Liver (tissue), 9 donors: ENCODE data around the gene BRAF. TPM values are rescaled to one million over a fixed set of nuclear protein-coding genes. Genes with fewer than 3 reads are reported as not detected.
"Not testable (repeated sequence)": the region's sequence is repeated elsewhere in the genome, so short reads cannot be mapped to it uniquely, and the experiment has no call there.

Experiments used
- DNase-seq: peaks from one replicate; pipeline ENCODE4 v3.0.0-alpha.2; 2017; ENCODE audit warnings: low spot score
- H3K27ac ChIP-seq, 2 donors: one replicate each; pipeline ENCODE4 v1.7.0; 2013; ENCODE audit warnings: inconsistent platforms in 2 of 2, low read length in 2 of 2, control low read depth in 1 of 2, low read depth in 1 of 2, mild to moderate bottlenecking in 1 of 2
- H3K27me3 ChIP-seq, 4 donors: one replicate each; pipeline versions ENCODE4 v1.6.1 to v1.7.0; 2013; ENCODE audit warnings: low read length in 3 of 4, inconsistent platforms in 1 of 4, mild to moderate bottlenecking in 1 of 4, moderate library complexity in 1 of 4; ENCODE audit not compliant: control insufficient read depth in 4 of 4, insufficient read depth in 4 of 4
- H3K36me3 ChIP-seq, 4 donors: one replicate each; pipeline versions ENCODE4 v1.6.1 to v1.7.0; 2013; ENCODE audit warnings: low read length in 3 of 4, mild to moderate bottlenecking in 3 of 4, low read depth in 1 of 4, moderate library complexity in 1 of 4; ENCODE audit not compliant: control insufficient read depth in 4 of 4, insufficient read depth in 3 of 4
- H3K4me1 ChIP-seq, 4 donors: one replicate each; pipeline versions ENCODE4 v1.6.1 to v1.7.0; 2013; ENCODE audit warnings: low read length in 3 of 4, mild to moderate bottlenecking in 3 of 4, moderate library complexity in 1 of 4; ENCODE audit not compliant: control insufficient read depth in 4 of 4, insufficient read depth in 4 of 4
- H3K4me3 ChIP-seq, 3 donors: one replicate each; pipeline versions ENCODE4 v1.6.1 to v1.7.0; 2013; ENCODE audit warnings: low read length in 3 of 3, control low read depth in 1 of 3, low read depth in 1 of 3, mild to moderate bottlenecking in 1 of 3
- H3K9ac ChIP-seq, 2 donors: one replicate each; pipeline ENCODE4 v1.7.0; 2013; ENCODE audit warnings: low read length in 2 of 2, mild to moderate bottlenecking in 2 of 2, moderate library complexity in 2 of 2, control low read depth in 1 of 2, low read depth in 1 of 2
- H3K9me3 ChIP-seq, 4 donors: one replicate each; pipeline versions ENCODE4 v1.6.1 to v1.7.0; 2013; ENCODE audit warnings: low read length in 3 of 4; ENCODE audit not compliant: control insufficient read depth in 4 of 4
- EGR1 ChIP-seq, 2 donors: IDR thresholded peaks; 2 replicates each; pipeline ENCODE4 v1.6.1; 2016 to 2018; ENCODE audit warnings: antibody characterized with exemption in 2 of 2, low read depth in 2 of 2
- FOXA1 ChIP-seq: IDR thresholded peaks from 2 replicates; pipeline ENCODE4 v1.6.1; 2016; ENCODE audit warnings: antibody characterized with exemption
- FOXA2 ChIP-seq: IDR thresholded peaks from 2 replicates; pipeline ENCODE4 v1.6.1; 2016; ENCODE audit warnings: antibody characterized with exemption
- GABPA ChIP-seq, 2 donors: IDR thresholded peaks in 1 of 2; conservative IDR thresholded peaks in 1 of 2; 2 replicates each; pipeline ENCODE4 v1.6.1; 2016; ENCODE audit warnings: antibody characterized with exemption in 2 of 2, mild to moderate bottlenecking in 1 of 2, moderate library complexity in 1 of 2
- HNF4A ChIP-seq, 2 donors: conservative IDR thresholded peaks; 2 replicates each; pipeline ENCODE4 v1.6.1; 2016; ENCODE audit warnings: antibody characterized with exemption in 2 of 2, mild to moderate bottlenecking in 2 of 2
- HNF4G ChIP-seq: IDR thresholded peaks from 2 replicates; pipeline ENCODE4 v1.6.1; 2016; ENCODE audit warnings: antibody characterized with exemption
- JUND ChIP-seq, 2 donors: IDR thresholded peaks; 2 replicates each; pipeline ENCODE4 v1.6.1; 2016; ENCODE audit warnings: antibody characterized with exemption in 2 of 2
- NR2F2 ChIP-seq: IDR thresholded peaks from 2 replicates; pipeline ENCODE4 v1.6.1; 2016; ENCODE audit warnings: antibody characterized with exemption
- RAD21 ChIP-seq, 2 donors: IDR thresholded peaks; 2 replicates each; pipeline ENCODE4 v1.6.1; 2016; ENCODE audit warnings: antibody characterized with exemption in 2 of 2, mild to moderate bottlenecking in 2 of 2
- RXRA ChIP-seq, 2 donors: IDR thresholded peaks; 2 replicates each; pipeline ENCODE4 v1.6.1; 2017 to 2018; ENCODE audit warnings: antibody characterized with exemption in 2 of 2, mild to moderate bottlenecking in 1 of 2
- SP1 ChIP-seq: IDR thresholded peaks from 2 replicates; pipeline ENCODE4 v1.6.1; 2018; ENCODE audit warnings: antibody characterized with exemption, mild to moderate bottlenecking
- WGBS: extraction: QIAGEN DNeasy Blood & Tissue Kit; methylation state at CpG from one replicate; pipeline ENCODE4 v1.1.7; 2013; 5-methylcytosine and 5-hydroxymethylcytosine counted together
- polyA plus RNA-seq, 2 donors: library from polyadenylated mRNA; stranded (reverse) in 1 of 2; unstranded in 1 of 2; fragments of 200-250 nt in 1 of 2; fragments of >200 nt in 1 of 2; fragmentation: Nextera tagmentation in 1 of 2; extraction: Ambion mirVana in 1 of 2; gene quantifications; one replicate each; pipeline versions ENCODE4 v1.2.1 to v1.2.3, GENCODE V29; 2013 to 2015
- total RNA-seq, 2 donors: library from RNA; depleted of rRNA; stranded (reverse); fragments of >200 nt; gene quantifications; one replicate each; pipeline ENCODE4 v1.2.3, GENCODE V29; 2014
- TF ChIP-seq, protein P1 (sequence below): fragments of 150-350 bp; IDR thresholded peaks from 2 replicates; pipeline ENCODE4 v1.5.1; 2017; ENCODE audit warnings: improper control_type of control experiment, low read depth, low read length; ENCODE audit not compliant: missing input control
- TF ChIP-seq, protein P2 (sequence below): IDR thresholded peaks from 2 replicates; pipeline ENCODE4 v1.6.1; 2016; ENCODE audit warnings: antibody characterized with exemption
- TF ChIP-seq, protein P3 (sequence below): IDR thresholded peaks from 2 replicates; pipeline ENCODE4 v1.6.1; 2016; ENCODE audit warnings: antibody characterized with exemption
- TF ChIP-seq, protein P4 (sequence below): IDR thresholded peaks from 2 replicates; pipeline ENCODE4 v1.6.1; 2016; ENCODE audit warnings: antibody characterized with exemption, mild to moderate bottlenecking
- donor health status: healthy.
- donor health status: healthy.
- donor health status: healthy.
- donor health status: healthy.
- donor health status: healthy.

Gene BRAF
- total and polyA plus RNA-seq, 4 donors: 2.6 to 21.9 (median 14.0) TPM

DNA sequence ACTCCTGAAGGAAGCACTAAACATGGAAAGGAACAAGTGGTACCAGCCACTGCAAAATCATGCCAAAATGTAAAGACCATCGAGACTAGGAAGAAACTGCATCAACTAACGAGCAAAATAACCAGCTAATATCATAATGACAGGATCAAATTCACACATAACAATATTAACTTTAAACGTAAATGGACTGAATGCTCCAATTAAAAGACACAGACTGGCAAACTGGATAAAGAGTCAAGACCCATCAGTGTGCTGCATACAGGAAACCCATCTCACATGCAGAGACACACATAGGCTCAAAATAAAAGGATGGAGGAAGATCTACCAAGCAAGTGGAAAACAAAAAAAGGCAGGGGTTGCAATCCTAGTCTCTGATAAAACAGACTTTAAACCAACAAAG is 163.4 kb downstream of the BRAF start:
- WGBS: 95% methylated on average over 3 of the region's 3 CpGs

DNA sequence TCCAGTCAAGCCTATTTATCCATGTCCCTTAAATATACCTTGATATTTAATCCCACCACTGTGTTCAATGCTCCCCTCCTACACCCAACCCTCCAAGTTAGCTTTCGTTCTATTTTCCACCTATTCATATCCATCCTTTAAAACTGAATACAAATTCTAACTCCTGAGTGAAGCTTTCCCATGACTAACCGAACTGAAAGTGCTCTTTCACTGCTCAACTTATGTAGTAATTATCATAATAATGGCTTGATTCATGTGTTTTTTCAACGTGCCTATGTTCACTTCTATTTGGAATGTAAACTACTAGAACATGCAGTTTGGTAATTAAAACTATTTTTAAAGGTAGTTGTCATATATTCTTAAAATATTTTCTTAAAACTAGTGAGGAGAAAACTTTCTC is 170.2 kb downstream of the BRAF start:
- TF ChIP-seq, protein P1, sequence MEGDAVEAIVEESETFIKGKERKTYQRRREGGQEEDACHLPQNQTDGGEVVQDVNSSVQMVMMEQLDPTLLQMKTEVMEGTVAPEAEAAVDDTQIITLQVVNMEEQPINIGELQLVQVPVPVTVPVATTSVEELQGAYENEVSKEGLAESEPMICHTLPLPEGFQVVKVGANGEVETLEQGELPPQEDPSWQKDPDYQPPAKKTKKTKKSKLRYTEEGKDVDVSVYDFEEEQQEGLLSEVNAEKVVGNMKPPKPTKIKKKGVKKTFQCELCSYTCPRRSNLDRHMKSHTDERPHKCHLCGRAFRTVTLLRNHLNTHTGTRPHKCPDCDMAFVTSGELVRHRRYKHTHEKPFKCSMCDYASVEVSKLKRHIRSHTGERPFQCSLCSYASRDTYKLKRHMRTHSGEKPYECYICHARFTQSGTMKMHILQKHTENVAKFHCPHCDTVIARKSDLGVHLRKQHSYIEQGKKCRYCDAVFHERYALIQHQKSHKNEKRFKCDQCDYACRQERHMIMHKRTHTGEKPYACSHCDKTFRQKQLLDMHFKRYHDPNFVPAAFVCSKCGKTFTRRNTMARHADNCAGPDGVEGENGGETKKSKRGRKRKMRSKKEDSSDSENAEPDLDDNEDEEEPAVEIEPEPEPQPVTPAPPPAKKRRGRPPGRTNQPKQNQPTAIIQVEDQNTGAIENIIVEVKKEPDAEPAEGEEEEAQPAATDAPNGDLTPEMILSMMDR: no peak
- no peak for TF ChIP-seq GABPA (IDR thresholded peaks at IDR 0.05 in 1 of 2, conservative IDR thresholded peaks at IDR 0.05 in 1 of 2)
- TF ChIP-seq, protein P2, sequence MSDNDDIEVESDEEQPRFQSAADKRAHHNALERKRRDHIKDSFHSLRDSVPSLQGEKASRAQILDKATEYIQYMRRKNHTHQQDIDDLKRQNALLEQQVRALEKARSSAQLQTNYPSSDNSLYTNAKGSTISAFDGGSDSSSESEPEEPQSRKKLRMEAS: no peak
- no peak for TF ChIP-seq FOXA2
- no peak for TF ChIP-seq HNF4G
- TF ChIP-seq, protein P3, sequence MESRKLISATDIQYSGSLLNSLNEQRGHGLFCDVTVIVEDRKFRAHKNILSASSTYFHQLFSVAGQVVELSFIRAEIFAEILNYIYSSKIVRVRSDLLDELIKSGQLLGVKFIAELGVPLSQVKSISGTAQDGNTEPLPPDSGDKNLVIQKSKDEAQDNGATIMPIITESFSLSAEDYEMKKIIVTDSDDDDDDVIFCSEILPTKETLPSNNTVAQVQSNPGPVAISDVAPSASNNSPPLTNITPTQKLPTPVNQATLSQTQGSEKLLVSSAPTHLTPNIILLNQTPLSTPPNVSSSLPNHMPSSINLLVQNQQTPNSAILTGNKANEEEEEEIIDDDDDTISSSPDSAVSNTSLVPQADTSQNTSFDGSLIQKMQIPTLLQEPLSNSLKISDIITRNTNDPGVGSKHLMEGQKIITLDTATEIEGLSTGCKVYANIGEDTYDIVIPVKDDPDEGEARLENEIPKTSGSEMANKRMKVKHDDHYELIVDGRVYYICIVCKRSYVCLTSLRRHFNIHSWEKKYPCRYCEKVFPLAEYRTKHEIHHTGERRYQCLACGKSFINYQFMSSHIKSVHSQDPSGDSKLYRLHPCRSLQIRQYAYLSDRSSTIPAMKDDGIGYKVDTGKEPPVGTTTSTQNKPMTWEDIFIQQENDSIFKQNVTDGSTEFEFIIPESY: no peak
- TF ChIP-seq SP1: no peak
- TF ChIP-seq FOXA1: no peak
- TF ChIP-seq NR2F2: no peak
- H3K27ac ChIP-seq: no peak overlapping the region
- DNase-seq: no peak
- H3K4me1 ChIP-seq: peaks cover 0 to 4% (median 0%) of the 10 kb centered on the region in 4 donors
- H3K9ac ChIP-seq: no peak overlapping the region
- H3K9me3 ChIP-seq: no peaks in the 10 kb centered on the region
- no peak overlapping the region for H3K4me3 ChIP-seq
- 85% methylated on average over 3 of the region's 3 CpGs for WGBS
- no peaks in the 10 kb centered on the region for H3K27me3 ChIP-seq
- H3K36me3 ChIP-seq: peaks cover 0 to 9% (median 6%) of the 10 kb centered on the region in 4 donors

More for the DNA sequence above, 163.4 kb downstream of the BRAF start:
- H3K9ac ChIP-seq, H3K27me3 ChIP-seq, H3K4me1 ChIP-seq, H3K9me3 ChIP-seq, H3K27ac ChIP-seq, H3K4me3 ChIP-seq, H3K36me3 ChIP-seq, DNase-seq: not testable (repeated sequence)

DNA sequence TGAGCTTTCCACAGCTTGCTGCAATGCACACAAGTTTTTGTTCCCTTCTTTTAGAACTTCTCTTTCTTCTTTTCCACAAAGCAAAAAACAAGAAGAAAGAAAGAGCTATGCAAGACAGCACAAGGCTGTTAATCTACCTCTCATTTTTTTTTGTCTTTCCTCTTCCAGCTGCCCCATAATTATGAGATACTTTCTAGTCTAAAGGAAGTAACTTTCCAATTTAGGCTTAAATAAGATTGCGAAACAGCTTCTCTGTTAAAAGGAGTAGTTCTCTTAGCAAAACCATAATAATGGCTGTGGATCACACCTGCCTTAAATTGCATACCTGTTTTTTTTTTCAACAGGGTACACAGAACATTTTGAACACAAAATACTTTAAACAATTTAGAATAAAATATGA is 172.2 kb downstream of the BRAF start:
- H3K4me3 ChIP-seq: no peak overlapping the region
- H3K27ac ChIP-seq: no peak overlapping the region
- peaks cover 0 to 11% (median 7%) of the 10 kb centered on the region in 4 donors for H3K36me3 ChIP-seq
- H3K4me1 ChIP-seq: peaks cover 0 to 4% (median 0%) of the 10 kb centered on the region in 4 donors
- 94% methylated on average over 1 of the region's 1 CpG for WGBS
- no peaks in the 10 kb centered on the region for H3K27me3 ChIP-seq
- H3K9ac ChIP-seq: no peak overlapping the region
- no peaks in the 10 kb centered on the region for H3K9me3 ChIP-seq
- DNase-seq: no peak
- TF ChIP-seq HNF4A (conservative IDR thresholded peaks at IDR 0.05) (no peak), EGR1 (IDR thresholded peaks at IDR 0.05; ENCODE audit: low read depth in 2 of 2) (no peak), JUND (IDR thresholded peaks at IDR 0.05) (no peak), HNF4G (no peak), GABPA (IDR thresholded peaks at IDR 0.05 in 1 of 2, conservative IDR thresholded peaks at IDR 0.05 in 1 of 2) (no peak), SP1 (no peak), RXRA (IDR thresholded peaks at IDR 0.05) (no peak), RAD21 (IDR thresholded peaks at IDR 0.05) (no peak), FOXA2 (no peak)
- TF ChIP-seq, protein P2: no peak
- TF ChIP-seq, protein P4, sequence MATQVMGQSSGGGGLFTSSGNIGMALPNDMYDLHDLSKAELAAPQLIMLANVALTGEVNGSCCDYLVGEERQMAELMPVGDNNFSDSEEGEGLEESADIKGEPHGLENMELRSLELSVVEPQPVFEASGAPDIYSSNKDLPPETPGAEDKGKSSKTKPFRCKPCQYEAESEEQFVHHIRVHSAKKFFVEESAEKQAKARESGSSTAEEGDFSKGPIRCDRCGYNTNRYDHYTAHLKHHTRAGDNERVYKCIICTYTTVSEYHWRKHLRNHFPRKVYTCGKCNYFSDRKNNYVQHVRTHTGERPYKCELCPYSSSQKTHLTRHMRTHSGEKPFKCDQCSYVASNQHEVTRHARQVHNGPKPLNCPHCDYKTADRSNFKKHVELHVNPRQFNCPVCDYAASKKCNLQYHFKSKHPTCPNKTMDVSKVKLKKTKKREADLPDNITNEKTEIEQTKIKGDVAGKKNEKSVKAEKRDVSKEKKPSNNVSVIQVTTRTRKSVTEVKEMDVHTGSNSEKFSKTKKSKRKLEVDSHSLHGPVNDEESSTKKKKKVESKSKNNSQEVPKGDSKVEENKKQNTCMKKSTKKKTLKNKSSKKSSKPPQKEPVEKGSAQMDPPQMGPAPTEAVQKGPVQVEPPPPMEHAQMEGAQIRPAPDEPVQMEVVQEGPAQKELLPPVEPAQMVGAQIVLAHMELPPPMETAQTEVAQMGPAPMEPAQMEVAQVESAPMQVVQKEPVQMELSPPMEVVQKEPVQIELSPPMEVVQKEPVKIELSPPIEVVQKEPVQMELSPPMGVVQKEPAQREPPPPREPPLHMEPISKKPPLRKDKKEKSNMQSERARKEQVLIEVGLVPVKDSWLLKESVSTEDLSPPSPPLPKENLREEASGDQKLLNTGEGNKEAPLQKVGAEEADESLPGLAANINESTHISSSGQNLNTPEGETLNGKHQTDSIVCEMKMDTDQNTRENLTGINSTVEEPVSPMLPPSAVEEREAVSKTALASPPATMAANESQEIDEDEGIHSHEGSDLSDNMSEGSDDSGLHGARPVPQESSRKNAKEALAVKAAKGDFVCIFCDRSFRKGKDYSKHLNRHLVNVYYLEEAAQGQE: no peak
- TF ChIP-seq, protein P3: no peak
- TF ChIP-seq, protein P1: no peak
